Embryonic facial prominence (tissue), 1 donor: ENCODE data around the gene COA1.

Experiments
- DNase-seq: peaks from one replicate; pipeline ENCODE4 v3.0.0-alpha.2; 2016; ENCODE audit errors: extremely low spot score

The COA1 gene

GRCh38 chr7:43592326-43592725 lies 137.0 kb downstream of the COA1 start:
- no peak for DNase-seq

GRCh38 chr7:43591558-43592180 lies 137.7 kb downstream of the COA1 start:
- DNase-seq = no peak

DNA sequence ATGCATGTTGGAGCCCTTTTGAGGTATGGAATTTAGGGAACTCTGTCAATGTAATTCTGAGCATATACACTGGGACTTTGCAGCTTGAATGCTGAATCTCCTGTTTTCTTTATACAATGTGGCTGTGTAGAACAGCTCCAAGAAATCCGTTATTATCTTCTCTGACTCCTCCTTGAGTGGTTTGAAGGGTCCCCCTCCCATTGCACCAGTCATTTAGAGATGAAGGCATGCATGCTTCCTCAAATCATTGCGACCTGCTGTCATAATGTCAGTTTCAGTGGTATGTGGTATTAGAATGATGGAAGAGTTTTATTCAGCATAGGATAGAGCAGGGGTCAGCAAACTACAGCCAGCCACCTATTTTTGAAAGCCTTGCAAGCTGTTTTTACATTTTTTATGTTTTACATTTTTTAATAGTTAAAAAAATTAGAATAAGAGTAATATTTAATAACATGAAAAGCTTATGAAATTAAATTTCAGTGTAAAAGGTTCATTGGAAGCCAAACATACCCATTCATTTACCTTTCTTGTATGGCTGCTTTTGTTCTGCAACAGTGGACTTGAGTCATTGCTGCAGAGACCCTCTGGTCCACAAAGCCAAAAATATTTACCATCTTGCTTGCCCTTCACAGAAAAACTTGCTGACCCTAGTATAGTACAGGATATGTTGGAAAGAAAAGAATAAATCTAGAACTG lies 138.3 kb downstream of the COA1 start:
- no peak for DNase-seq

DNA sequence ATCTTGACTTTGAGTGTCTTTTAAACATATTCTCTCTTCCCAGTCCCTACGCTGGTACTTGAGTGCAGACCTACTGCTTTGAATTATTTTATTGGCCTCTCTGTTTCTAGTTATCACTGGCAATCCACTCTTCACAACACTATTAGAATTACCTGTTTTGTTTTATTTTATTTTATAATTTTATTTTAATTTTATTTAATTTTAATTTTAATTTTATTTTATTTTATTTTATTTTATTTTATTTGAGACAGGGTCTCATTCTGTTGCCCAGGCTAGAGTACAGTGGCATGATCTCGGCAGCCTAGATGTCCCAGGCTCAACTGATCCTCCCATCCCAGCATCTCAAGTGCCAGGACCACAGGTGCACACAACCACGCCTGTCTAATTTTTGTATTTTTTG lies 139.6 kb downstream of the COA1 start:
- DNase-seq = no peak
